Neural crest cell (in vitro differentiated cells): ENCODE measurements around the gene UNC5C. TPM values are rescaled to one million over a fixed set of nuclear protein-coding genes. Genes with fewer than 3 reads are reported as not detected.

ENCODE experiments used
- DNase-seq: peaks from one replicate; pipeline ENCODE4 v3.0.0; 2021; ENCODE audit warnings: low read depth, mixed read lengths, low spot score
- H3K27ac Mint-ChIP-seq: one replicate; pipeline ENCODE4 v1.8.0; 2021; ENCODE audit warnings: mild to moderate bottlenecking, mixed read lengths; ENCODE audit not compliant: unreplicated experiment
- H3K27me3 Mint-ChIP-seq: 2 replicates; pipeline ENCODE4 v1.8.0; 2021; ENCODE audit warnings: low read depth, mild to moderate bottlenecking, mixed read lengths
- H3K36me3 Mint-ChIP-seq: 2 replicates; pipeline ENCODE4 v1.8.0; 2021; ENCODE audit warnings: low read depth, mild to moderate bottlenecking, mixed read lengths
- H3K4me1 Mint-ChIP-seq: 2 replicates; pipeline ENCODE4 v1.8.0; 2021; ENCODE audit warnings: mixed read lengths
- H3K4me3 Mint-ChIP-seq: one replicate; pipeline ENCODE4 v1.8.0; 2021; ENCODE audit warnings: mild to moderate bottlenecking, mixed read lengths
- H3K9me3 Mint-ChIP-seq: 2 replicates; pipeline ENCODE4 v1.8.0; 2021; ENCODE audit warnings: mixed read lengths
- CTCF ChIP-seq: fragments of 200-600 bp; sonication (generic); conservative IDR thresholded peaks from 2 replicates; pipeline ENCODE4 v1.5.0; 2021; ENCODE audit warnings: antibody characterized with exemption, mild to moderate bottlenecking
- total RNA-seq: library from RNA; stranded (reverse); gene quantifications from 2 replicates; pipeline ENCODE4 v1.2.1, GENCODE V29; 2021

The UNC5C gene
- total RNA-seq, 1 donor from 2014 or later = 6.5 TPM

- TF ChIP-seq CTCF = no peak
- no peaks in the 10 kb centered on the region for H3K36me3 Mint-ChIP-seq
- no peak overlapping the region for H3K27ac Mint-ChIP-seq
- H3K4me1 Mint-ChIP-seq = peaks cover 34% of the 10 kb centered on the region
- no peak for DNase-seq
- H3K4me3 Mint-ChIP-seq = no peak overlapping the region
- H3K27me3 Mint-ChIP-seq = no peaks in the 10 kb centered on the region
- H3K9me3 Mint-ChIP-seq = no peaks in the 10 kb centered on the region
These were observed 391.2 kb downstream of the UNC5C start for GRCh38 chr4:95157596-95157995.

- peak; percentile 1 for TF ChIP-seq CTCF
- H3K9me3 Mint-ChIP-seq = no peaks in the 10 kb centered on the region
- peaks cover 31% of the 10 kb centered on the region for H3K4me1 Mint-ChIP-seq
- H3K4me3 Mint-ChIP-seq = no peak overlapping the region
- H3K36me3 Mint-ChIP-seq = no peaks in the 10 kb centered on the region
- no peak overlapping the region for H3K27ac Mint-ChIP-seq
- H3K27me3 Mint-ChIP-seq = no peaks in the 10 kb centered on the region
- DNase-seq = no peak
These were observed 392.4 kb downstream of the UNC5C start for GRCh38 chr4:95156452-95156765.

- no peaks in the 10 kb centered on the region for H3K36me3 Mint-ChIP-seq
- H3K27me3 Mint-ChIP-seq = no peaks in the 10 kb centered on the region
- peak; percentile 83 for TF ChIP-seq CTCF
- H3K9me3 Mint-ChIP-seq = no peaks in the 10 kb centered on the region
- peaks cover 31% of the 10 kb centered on the region for H3K4me1 Mint-ChIP-seq
- DNase-seq = no peak
- H3K4me3 Mint-ChIP-seq = no peak overlapping the region
- no peak overlapping the region for H3K27ac Mint-ChIP-seq
These were observed 392.9 kb downstream of the UNC5C start for GRCh38 chr4:95155759-95156451.

GRCh38 chr4:95153182-95153581, 395.6 kb downstream of the UNC5C start:
- H3K27ac Mint-ChIP-seq = no peak overlapping the region
- H3K36me3 Mint-ChIP-seq = no peaks in the 10 kb centered on the region
- no peaks in the 10 kb centered on the region for H3K27me3 Mint-ChIP-seq
- no peaks in the 10 kb centered on the region for H3K9me3 Mint-ChIP-seq
- no peak for TF ChIP-seq CTCF
- H3K4me3 Mint-ChIP-seq = no peak overlapping the region
- no peak for DNase-seq
- H3K4me1 Mint-ChIP-seq = peaks cover 14% of the 10 kb centered on the region

- H3K9me3 Mint-ChIP-seq = no peaks in the 10 kb centered on the region
- no peaks in the 10 kb centered on the region for H3K27me3 Mint-ChIP-seq
- no peak for TF ChIP-seq CTCF
- no peaks in the 10 kb centered on the region for H3K36me3 Mint-ChIP-seq
- DNase-seq = no peak
- no peak overlapping the region for H3K4me3 Mint-ChIP-seq
- H3K4me1 Mint-ChIP-seq = peaks cover 7% of the 10 kb centered on the region
- peak overlapping the region; percentile 43 for H3K27ac Mint-ChIP-seq
These were observed 397.5 kb downstream of the UNC5C start for GRCh38 chr4:95151255-95151654.

GRCh38 chr4:95142932-95143331, 405.8 kb downstream of the UNC5C start:
- peaks cover 37% of the 10 kb centered on the region for H3K36me3 Mint-ChIP-seq
- H3K9me3 Mint-ChIP-seq = peaks cover 8% of the 10 kb centered on the region
- H3K4me1 Mint-ChIP-seq = peaks cover 10% of the 10 kb centered on the region
- H3K27ac Mint-ChIP-seq = peak overlapping the region; percentile 28
- no peaks in the 10 kb centered on the region for H3K27me3 Mint-ChIP-seq
- DNase-seq = no peak
- no peak overlapping the region for H3K4me3 Mint-ChIP-seq
- no peak for TF ChIP-seq CTCF
